KMS-11 (cell line): ENCODE measurements around the gene NCF2.

ENCODE experiments used
- H2AFZ ChIP-seq: fragments of 200-600 bp; sonication (generic); 2 replicates; pipeline ENCODE4 v1.6.1; 2016; ENCODE audit warnings: antibody characterized with exemption, mixed run types, low read depth
- H3K27ac ChIP-seq: fragments of 200-600 bp; sonication (generic); 2 replicates; pipeline ENCODE4 v1.6.1; 2016; ENCODE audit warnings: mild to moderate bottlenecking, mixed run types
- H3K27me3 ChIP-seq: fragments of 200-600 bp; sonication (generic); 2 replicates; pipeline ENCODE4 v1.6.1; 2017; ENCODE audit warnings: mild to moderate bottlenecking, low read depth, mixed run types, moderate library complexity; ENCODE audit not compliant: insufficient read depth
- H3K36me3 ChIP-seq: fragments of 200-600 bp; sonication (generic); 2 replicates; pipeline ENCODE4 v1.6.1; 2017; ENCODE audit warnings: mild to moderate bottlenecking, mixed run types; ENCODE audit not compliant: insufficient read depth
- H3K4me1 ChIP-seq: fragments of 200-600 bp; sonication (generic); 2 replicates; pipeline ENCODE4 v1.6.1; 2016; ENCODE audit warnings: mild to moderate bottlenecking, low read depth, mixed run types; ENCODE audit not compliant: poor library complexity, severe bottlenecking
- H3K4me2 ChIP-seq: fragments of 200-600 bp; sonication (generic); 2 replicates; pipeline ENCODE4 v1.7.0; 2016; ENCODE audit warnings: mild to moderate bottlenecking, mixed run types
- H3K4me3 ChIP-seq: fragments of 200-600 bp; sonication (generic); IDR thresholded peaks from 2 replicates; pipeline ENCODE4 v1.6.1; 2017; ENCODE audit warnings: low read depth, low read length, mixed read lengths; ENCODE audit not compliant: insufficient read depth
- H3K79me2 ChIP-seq: fragments of 200-600 bp; sonication (generic); 2 replicates; pipeline ENCODE4 v1.6.1; 2016; ENCODE audit warnings: low read depth, mixed run types; ENCODE audit not compliant: insufficient read depth
- H3K9ac ChIP-seq: fragments of 200-600 bp; sonication (generic); 2 replicates; pipeline ENCODE4 v1.6.1; 2016; ENCODE audit warnings: mild to moderate bottlenecking, mixed run types
- H4K20me1 ChIP-seq: fragments of 200-600 bp; sonication (generic); 2 replicates; pipeline ENCODE4 v1.6.1; 2016; ENCODE audit warnings: mild to moderate bottlenecking, mixed run types; ENCODE audit not compliant: insufficient read depth
- CTCF ChIP-seq: fragments of 200-600 bp; sonication (generic); conservative IDR thresholded peaks from 2 replicates; pipeline ENCODE4 v1.6.1; 2017; ENCODE audit warnings: low read depth, mild to moderate bottlenecking, antibody characterized with exemption, low read length, moderate library complexity, mixed read lengths

The NCF2 gene

GRCh38 chr1:183533617-183534174, 56.6 kb downstream of the NCF2 start:
- no peaks in the 10 kb centered on the region for H4K20me1 ChIP-seq

GRCh38 chr1:183528577-183528976, 61.7 kb downstream of the NCF2 start:
- Histone ChIP-seq H3K36me3 (peaks cover 5% of the 10 kb centered on the region; the same call in 1 of the 2 replicates), H2AFZ (no peak overlapping the region), H3K4me2 (no peak overlapping the region), H3K27ac (no peak overlapping the region), H3K79me2 (no peaks in the 10 kb centered on the region), H3K4me1 (no peaks in the 10 kb centered on the region), H3K9ac (no peak overlapping the region), H3K4me3 (no peak overlapping the region), H3K27me3 (no peaks in the 10 kb centered on the region), H4K20me1 (no peaks in the 10 kb centered on the region)
- TF ChIP-seq CTCF: no peak

More at GRCh38 chr1:183533617-183534174, 56.6 kb downstream of the NCF2 start:
- Histone ChIP-seq H3K4me2 (no peak overlapping the region), H3K27ac (no peak overlapping the region), H3K27me3 (no peaks in the 10 kb centered on the region), H3K4me1 (no peaks in the 10 kb centered on the region), H3K79me2 (no peaks in the 10 kb centered on the region), H3K9ac (no peak overlapping the region), H2AFZ (no peak overlapping the region), H3K4me3 (no peak overlapping the region), H3K36me3 (peaks cover 10% of the 10 kb centered on the region; the same call in 1 of the 2 replicates)
- no peak for TF ChIP-seq CTCF

- Histone ChIP-seq H3K9ac (no peak overlapping the region), H3K27me3 (no peaks in the 10 kb centered on the region), H3K79me2 (peaks cover 5% of the 10 kb centered on the region; the same call in 1 of the 2 replicates), H4K20me1 (no peaks in the 10 kb centered on the region), H2AFZ (no peak overlapping the region), H3K36me3 (peaks cover 7% of the 10 kb centered on the region; the same call in 1 of the 2 replicates), H3K4me3 (no peak overlapping the region), H3K4me1 (no peaks in the 10 kb centered on the region), H3K4me2 (no peak overlapping the region), H3K27ac (no peak overlapping the region)
- TF ChIP-seq CTCF: no peak
Observed at GRCh38 chr1:183522104-183522503, 68.2 kb downstream of the NCF2 start.

- Histone ChIP-seq H3K79me2 (peaks cover 5% of the 10 kb centered on the region; the same call in 1 of the 2 replicates), H3K36me3 (peaks cover 10% of the 10 kb centered on the region; the same call in 1 of the 2 replicates)
Observed at GRCh38 chr1:183520379-183520778, 69.9 kb downstream of the NCF2 start.

More at GRCh38 chr1:183520379-183520778, 69.9 kb downstream of the NCF2 start:
- no peak overlapping the region for H3K4me2 ChIP-seq
- H3K4me1 ChIP-seq: no peaks in the 10 kb centered on the region
- no peak overlapping the region for H3K4me3 ChIP-seq
- H2AFZ ChIP-seq: no peak overlapping the region
- no peaks in the 10 kb centered on the region for H3K27me3 ChIP-seq
- no peak for TF ChIP-seq CTCF
- no peaks in the 10 kb centered on the region for H4K20me1 ChIP-seq
- no peak overlapping the region for H3K27ac ChIP-seq
- H3K9ac ChIP-seq: no peak overlapping the region
